A549 (cell line): ENCODE results near the gene SIM1.

ENCODE experiments used
- CHD4 ChIP-seq: fragments of 200-600 bp; sonication (generic); IDR thresholded peaks from 2 replicates; pipeline ENCODE4 v1.6.1; 2016; ENCODE audit warnings: antibody characterized with exemption, mild to moderate bottlenecking, borderline replicate concordance
- MAZ ChIP-seq: fragments of 150-350 bp; IDR thresholded peaks from 2 replicates; pipeline ENCODE4 v1.6.1; 2014; ENCODE audit warnings: antibody characterized with exemption, low read depth, low read length, borderline replicate concordance
- NFE2L2 ChIP-seq: fragments of 150-350 bp; conservative IDR thresholded peaks from 2 replicates; pipeline ENCODE4 v1.6.1; 2014; ENCODE audit warnings: low read length
- POLR2A ChIP-seq: IDR thresholded peaks from 2 replicates; pipeline ENCODE4 v1.6.1; 2012; ENCODE audit warnings: mild to moderate bottlenecking, low read length
- RAD21 ChIP-seq, 2 experiments: fragments of >200 bp in 1 of 2; sonication (Bioruptor Twin) in 1 of 2; formaldehyde crosslinking in 1 of 2; IDR thresholded peaks in 1 of 2; conservative IDR thresholded peaks in 1 of 2; 2 replicates in 1 of 2; 3 replicates in 1 of 2; pipeline ENCODE4 v1.6.1; 2012 to 2018; ENCODE audit warnings: inconsistent platforms in 1 of 2
- RFX5 ChIP-seq: fragments of 450-650 bp; IDR thresholded peaks from 2 replicates; pipeline ENCODE4 v1.7.1; 2014; ENCODE audit warnings: antibody characterized with exemption, mild to moderate bottlenecking, moderate library complexity
- RNF2 ChIP-seq: fragments of 200-600 bp; sonication (generic); IDR thresholded peaks from 2 replicates; pipeline ENCODE4 v1.6.1; 2016; ENCODE audit warnings: low read depth, mild to moderate bottlenecking, antibody characterized with exemption, moderate library complexity, borderline replicate concordance
- SMC3 ChIP-seq: fragments of >200 bp; sonication (Bioruptor Twin); formaldehyde crosslinking; IDR thresholded peaks from 3 replicates; pipeline ENCODE4 v1.6.1; 2018; ENCODE audit warnings: inconsistent platforms
- ZSCAN20 ChIP-seq: fragments of 250-450 bp; sonication (Bioruptor Pico); IDR thresholded peaks from 2 replicates; pipeline ENCODE4 v1.8.0; 2022; ENCODE audit warnings: mild to moderate bottlenecking, moderate library complexity
- TF ChIP-seq, protein P1 (sequence below): fragments of >200 bp; sonication (Bioruptor Twin); formaldehyde crosslinking; IDR thresholded peaks from 3 replicates; pipeline ENCODE4 v1.5.1; 2016
- TF ChIP-seq, protein P2 (sequence below): IDR thresholded peaks from 2 replicates; pipeline ENCODE4 v1.6.1; 2012

DNA sequence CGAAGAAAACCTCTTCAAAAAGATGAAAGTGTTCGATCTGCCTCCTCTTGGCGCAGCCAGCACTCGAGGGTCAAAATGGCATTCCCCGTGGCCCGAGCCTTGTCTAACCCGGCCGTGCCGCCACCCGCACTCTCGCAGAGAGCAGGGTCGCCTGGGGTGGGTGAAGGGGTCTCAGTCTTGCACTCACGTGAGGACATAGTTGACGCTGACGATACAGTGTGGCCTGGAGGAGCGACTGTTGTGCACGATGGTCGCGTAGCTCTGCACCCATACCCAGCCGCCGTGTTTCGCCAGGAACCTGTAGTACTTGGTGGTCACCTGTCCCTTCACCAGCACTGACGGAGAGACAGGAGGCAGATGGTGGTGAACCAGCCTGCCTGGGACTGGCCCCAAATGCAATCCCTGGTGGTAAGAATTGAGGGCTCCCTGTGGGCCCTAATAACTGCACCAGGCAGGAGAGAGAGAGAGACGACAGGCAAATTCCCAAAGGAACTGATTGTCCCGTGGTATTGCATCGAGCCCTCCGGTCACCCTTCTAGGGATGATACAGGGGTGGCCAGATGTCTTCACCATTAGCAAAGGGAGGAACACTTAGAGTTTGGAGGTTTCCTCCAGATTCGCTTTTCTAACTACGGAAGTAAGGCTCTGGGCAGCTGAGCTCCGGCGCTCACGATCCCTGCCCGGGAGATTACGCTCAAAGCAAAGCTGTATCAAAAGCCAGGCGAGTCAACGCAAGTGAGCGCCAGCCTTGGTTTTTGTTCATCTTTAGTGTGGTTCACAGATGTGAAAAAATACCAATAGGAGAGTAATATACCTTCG is 17.4 kb downstream of the SIM1 start:
- no peak for TF ChIP-seq POLR2A
- no peak for TF ChIP-seq MAZ
- TF ChIP-seq NFE2L2, result no peak
- TF ChIP-seq SMC3, result no peak
- no peak for TF ChIP-seq RFX5
- TF ChIP-seq, protein P1, sequence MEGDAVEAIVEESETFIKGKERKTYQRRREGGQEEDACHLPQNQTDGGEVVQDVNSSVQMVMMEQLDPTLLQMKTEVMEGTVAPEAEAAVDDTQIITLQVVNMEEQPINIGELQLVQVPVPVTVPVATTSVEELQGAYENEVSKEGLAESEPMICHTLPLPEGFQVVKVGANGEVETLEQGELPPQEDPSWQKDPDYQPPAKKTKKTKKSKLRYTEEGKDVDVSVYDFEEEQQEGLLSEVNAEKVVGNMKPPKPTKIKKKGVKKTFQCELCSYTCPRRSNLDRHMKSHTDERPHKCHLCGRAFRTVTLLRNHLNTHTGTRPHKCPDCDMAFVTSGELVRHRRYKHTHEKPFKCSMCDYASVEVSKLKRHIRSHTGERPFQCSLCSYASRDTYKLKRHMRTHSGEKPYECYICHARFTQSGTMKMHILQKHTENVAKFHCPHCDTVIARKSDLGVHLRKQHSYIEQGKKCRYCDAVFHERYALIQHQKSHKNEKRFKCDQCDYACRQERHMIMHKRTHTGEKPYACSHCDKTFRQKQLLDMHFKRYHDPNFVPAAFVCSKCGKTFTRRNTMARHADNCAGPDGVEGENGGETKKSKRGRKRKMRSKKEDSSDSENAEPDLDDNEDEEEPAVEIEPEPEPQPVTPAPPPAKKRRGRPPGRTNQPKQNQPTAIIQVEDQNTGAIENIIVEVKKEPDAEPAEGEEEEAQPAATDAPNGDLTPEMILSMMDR, result no peak
- TF ChIP-seq, protein P2, sequence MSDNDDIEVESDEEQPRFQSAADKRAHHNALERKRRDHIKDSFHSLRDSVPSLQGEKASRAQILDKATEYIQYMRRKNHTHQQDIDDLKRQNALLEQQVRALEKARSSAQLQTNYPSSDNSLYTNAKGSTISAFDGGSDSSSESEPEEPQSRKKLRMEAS, result no peak
- TF ChIP-seq RNF2, result no peak
- TF ChIP-seq CHD4, result no peak
- no peak for TF ChIP-seq RAD21 (conservative IDR thresholded peaks at IDR 0.05 in 1 of 2, IDR thresholded peaks at IDR 0.05 in 1 of 2)
- TF ChIP-seq ZSCAN20, result no peak
